Hepatocyte (in vitro differentiated cells): ENCODE results near the gene TDRD5.

Source experiments
- EZH2 ChIP-seq: fragments of 200-600 bp; sonication (generic); IDR thresholded peaks from 2 replicates; pipeline ENCODE4 v1.6.1; 2016; ENCODE audit warnings: antibody characterized with exemption, mild to moderate bottlenecking, borderline replicate concordance
- EZH2phosphoT487 ChIP-seq: fragments of 200-600 bp; sonication (generic); IDR thresholded peaks from one replicate; pipeline ENCODE4 v1.6.1; 2018; ENCODE audit warnings: antibody characterized with exemption, mild to moderate bottlenecking, low read depth, moderate library complexity; ENCODE audit not compliant: unreplicated experiment, severe bottlenecking
- TF ChIP-seq, protein P1 (sequence below): fragments of 200-600 bp; sonication (generic); IDR thresholded peaks from 2 replicates; pipeline ENCODE4 v1.5.1; 2016; ENCODE audit warnings: antibody characterized with exemption, mild to moderate bottlenecking; ENCODE audit not compliant: poor library complexity

DNA sequence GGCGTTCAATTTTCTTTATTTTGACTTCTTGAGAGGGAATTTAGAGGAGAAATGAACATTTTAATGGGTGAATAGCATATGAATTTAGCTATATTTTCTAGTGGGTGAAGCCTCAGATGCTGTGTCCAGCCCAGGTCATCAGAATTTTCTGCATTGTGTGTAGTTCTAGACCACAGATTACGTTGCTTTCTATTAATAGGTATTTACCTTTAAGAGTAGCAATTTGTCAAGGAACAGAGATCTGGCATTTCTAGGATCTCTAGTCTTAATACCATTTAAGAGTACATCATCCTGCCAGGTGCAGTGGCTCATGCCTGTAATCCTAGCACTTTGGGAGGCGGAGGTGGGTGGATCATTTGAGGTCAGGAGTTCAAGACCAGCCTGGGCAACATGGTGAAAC, 20.7 kb downstream of the TDRD5 start:
- TF ChIP-seq, protein P1, sequence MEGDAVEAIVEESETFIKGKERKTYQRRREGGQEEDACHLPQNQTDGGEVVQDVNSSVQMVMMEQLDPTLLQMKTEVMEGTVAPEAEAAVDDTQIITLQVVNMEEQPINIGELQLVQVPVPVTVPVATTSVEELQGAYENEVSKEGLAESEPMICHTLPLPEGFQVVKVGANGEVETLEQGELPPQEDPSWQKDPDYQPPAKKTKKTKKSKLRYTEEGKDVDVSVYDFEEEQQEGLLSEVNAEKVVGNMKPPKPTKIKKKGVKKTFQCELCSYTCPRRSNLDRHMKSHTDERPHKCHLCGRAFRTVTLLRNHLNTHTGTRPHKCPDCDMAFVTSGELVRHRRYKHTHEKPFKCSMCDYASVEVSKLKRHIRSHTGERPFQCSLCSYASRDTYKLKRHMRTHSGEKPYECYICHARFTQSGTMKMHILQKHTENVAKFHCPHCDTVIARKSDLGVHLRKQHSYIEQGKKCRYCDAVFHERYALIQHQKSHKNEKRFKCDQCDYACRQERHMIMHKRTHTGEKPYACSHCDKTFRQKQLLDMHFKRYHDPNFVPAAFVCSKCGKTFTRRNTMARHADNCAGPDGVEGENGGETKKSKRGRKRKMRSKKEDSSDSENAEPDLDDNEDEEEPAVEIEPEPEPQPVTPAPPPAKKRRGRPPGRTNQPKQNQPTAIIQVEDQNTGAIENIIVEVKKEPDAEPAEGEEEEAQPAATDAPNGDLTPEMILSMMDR = no peak
- TF ChIP-seq EZH2 (no peak), EZH2phosphoT487 (no peak)
